Astrocyte (in vitro differentiated cells and primary cell): ENCODE measurements around the gene ERGIC2.

Source experiments
- CTCF ChIP-seq: IDR thresholded peaks from 2 replicates; pipeline ENCODE4 v1.5.1; 2011; ENCODE audit warnings: low read depth, mild to moderate bottlenecking, inconsistent platforms, low read length, moderate library complexity; ENCODE audit not compliant: insufficient read depth
- EZH2 ChIP-seq: IDR thresholded peaks from 2 replicates; pipeline ENCODE4 v1.6.1; 2012; ENCODE audit warnings: mild to moderate bottlenecking, low read length, inconsistent platforms; ENCODE audit not compliant: insufficient read depth

DNA sequence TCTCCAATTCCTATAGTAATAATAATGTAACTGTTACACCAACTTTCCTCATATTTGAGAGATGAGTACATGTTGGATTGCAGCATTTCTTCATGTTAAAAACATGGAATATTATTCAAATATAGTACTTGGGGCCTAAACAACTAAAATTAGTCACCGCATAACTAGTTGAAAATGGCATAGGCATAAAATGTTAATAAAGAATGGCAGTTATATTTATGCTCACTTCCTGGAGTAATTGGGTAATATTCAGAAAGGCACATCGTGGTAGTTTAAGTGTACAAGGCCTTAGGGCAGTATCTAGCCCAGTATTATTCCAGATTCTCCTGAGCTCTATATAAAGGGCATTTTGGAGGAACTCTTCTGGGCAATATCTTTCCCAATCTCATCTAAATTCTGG, 46.0 kb downstream of the ERGIC2 start:
- TF ChIP-seq CTCF, result no peak
- TF ChIP-seq EZH2, result no peak
